ENCODE data around the gene TMEM203.

- TF ChIP-seq CTCF (IDR thresholded peaks at IDR 0.05), result no peak
- TF ChIP-seq POLR2AphosphoS5 (IDR thresholded peaks at IDR 0.05), result no peak
- TF ChIP-seq POLR2A (IDR thresholded peaks at IDR 0.05), result no peak
Observed at GRCh38 chr9:137192859-137193258, 12.6 kb downstream of the TMEM203 start.
